NCI-H748 (cell line): ENCODE data around the gene ZNF837.
"Not testable (repeated sequence)": the region's sequence is repeated elsewhere in the genome, so short reads cannot be mapped to it uniquely, and the experiment has no call there.

ENCODE experiments used
- DNase-seq: peaks from one replicate; lab custom pipeline; 2025; ENCODE audit not compliant: unreplicated experiment; lab: John Stamatoyannopoulos, UW

The ZNF837 gene

DNA sequence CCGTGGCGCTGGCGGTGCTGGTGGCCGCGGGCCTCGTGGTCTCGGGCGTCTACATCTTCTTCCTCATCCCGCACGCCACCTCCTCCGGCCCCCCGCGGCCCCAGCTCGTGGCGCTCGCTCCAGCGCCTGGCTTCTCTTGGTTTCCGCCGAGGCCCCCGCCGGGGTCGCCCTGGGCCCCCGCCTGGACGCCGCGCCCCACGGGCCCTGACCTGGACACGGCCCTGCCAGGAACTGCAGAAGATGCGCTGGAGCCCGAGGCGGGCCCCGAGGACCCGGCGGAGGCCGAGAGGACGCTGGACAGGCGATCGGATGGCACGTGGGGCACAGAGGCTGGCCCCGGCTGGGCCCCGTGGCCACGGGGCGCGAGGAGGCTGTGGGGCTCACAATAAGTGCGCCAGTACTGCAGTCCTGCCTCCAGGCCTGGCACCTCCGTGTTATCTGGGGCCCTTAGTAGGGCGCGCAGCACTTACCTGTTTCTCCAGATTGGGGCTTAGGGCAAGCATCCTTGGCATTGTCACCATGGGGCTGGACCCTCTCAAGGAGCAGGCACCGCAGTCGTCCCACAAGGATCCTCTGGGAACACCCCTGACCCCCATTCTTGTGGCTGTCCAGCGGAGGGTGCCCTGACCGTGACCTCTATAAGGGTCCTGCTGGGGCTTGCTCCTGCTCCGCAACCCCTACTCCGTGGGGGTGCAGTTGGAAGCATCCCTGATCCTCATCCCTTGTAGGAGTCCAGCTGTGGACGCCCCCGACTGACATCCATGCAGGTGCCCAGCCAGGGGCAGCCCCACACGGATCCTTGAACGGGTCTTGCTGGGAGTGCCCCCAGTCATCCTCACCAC, 16.1 kb upstream of the ZNF837 start:
- no peak for DNase-seq

DNA sequence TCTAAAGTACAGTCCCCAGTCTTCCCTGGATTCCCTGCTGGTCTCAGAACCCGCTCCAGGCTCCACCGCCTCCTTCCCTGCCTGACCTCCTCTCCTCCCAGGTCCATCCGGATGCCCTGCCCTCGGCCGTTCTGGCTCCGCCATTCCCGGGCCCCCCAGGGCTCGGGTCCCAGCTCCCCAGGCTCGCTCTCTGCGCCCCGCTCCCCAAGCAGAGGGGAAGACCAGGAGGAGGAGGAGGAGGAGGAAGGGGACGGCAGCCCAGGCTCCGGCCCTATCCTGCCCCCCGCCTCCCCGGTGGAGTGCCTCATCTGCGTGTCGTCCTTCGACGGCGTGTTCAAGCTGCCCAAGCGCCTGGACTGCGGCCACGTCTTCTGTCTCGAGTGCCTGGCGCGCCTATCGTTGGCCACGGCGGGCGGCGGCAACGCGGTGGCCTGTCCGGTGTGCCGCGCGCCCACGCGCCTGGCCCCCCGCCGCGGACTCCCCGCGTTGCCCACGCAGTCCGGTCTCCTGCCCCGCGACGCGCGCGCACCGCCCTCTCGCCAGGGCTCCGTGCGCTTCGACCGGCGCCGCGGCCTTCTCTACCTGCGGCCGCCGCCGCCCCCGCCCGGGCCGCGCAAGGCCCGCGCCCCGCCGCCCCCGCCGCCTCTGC, 15.3 kb upstream of the ZNF837 start:
- no peak for DNase-seq

DNA sequence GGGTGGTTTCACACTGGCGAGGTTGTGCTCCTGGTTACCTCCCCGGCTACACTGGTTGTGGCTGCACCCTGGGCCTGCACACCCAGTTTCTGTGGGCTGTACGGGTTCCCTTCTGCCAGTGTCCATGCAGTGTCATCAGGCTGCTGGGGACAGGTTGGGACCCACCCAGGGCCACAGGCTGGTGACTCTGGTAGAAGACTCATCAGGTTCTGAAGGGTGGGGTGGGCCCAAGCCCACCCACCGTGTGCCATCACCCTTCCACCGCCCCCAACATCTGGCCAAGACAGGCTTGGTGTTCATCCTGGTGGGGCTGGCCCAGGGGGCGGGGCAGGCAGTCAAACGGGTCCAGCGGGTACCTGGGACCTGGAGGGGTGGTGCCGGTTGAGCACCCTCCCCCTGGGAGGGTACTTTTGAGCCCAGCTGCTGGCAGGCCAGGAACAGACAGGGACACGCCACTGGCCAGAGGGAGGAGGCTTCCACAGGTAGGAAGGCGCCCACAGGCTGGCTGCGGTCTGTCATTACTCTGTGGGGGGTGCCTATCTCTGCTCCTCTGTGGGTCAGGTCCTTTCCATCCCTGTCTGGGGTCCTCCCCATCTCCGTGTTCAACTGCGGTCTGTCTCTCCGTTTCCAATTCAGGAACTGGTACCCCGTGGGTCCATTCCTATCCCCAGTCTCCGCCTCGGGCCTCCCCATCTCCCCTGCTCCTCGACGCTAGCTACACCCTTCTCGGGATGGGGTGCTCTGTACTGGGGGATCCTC, 14.6 kb upstream of the ZNF837 start, which contains the start of gene RNF225:
RNF225 (plus strand) TSS at position 437 of the 759 bp plus-strand sequence. CDS start 434 bp downstream, outside the sequence.
- DNase-seq, result peak; percentile 63

DNA sequence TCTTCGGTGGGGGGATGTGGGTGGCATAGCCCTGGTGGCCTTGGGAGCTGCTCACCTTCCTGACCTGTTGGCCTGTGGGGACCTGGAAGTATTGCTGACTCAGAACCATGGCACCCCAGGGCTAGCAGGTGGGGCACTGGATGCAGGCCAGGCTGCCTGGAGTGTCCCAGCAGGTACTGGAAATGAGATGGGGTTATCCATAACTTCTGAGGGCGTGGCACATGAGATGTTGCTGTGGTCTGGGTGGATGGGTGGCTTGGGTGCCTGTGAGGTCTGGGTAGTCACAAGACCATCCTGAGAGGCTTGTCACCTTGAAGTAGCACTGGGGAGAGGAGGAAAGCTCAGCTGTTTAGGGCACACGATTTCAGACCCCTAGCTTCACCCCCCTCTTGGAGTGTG, 14.0 kb upstream of the ZNF837 start:
- no peak for DNase-seq

DNA sequence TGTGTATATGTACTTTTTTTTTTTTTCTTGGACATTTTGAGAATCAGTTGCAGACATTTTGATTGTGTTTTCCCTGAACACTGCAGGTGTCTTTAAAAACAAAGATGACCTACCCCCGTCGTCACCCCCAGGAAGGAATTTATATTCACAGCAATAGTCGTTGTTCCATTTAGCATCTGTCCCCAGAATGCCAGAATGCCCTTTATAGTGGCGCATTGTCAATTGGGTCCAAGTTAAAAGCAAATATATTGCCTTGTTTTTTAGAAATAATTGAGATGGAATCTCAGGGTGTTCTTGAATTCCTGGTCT, 12.8 kb upstream of the ZNF837 start:
- no peak for DNase-seq

DNA sequence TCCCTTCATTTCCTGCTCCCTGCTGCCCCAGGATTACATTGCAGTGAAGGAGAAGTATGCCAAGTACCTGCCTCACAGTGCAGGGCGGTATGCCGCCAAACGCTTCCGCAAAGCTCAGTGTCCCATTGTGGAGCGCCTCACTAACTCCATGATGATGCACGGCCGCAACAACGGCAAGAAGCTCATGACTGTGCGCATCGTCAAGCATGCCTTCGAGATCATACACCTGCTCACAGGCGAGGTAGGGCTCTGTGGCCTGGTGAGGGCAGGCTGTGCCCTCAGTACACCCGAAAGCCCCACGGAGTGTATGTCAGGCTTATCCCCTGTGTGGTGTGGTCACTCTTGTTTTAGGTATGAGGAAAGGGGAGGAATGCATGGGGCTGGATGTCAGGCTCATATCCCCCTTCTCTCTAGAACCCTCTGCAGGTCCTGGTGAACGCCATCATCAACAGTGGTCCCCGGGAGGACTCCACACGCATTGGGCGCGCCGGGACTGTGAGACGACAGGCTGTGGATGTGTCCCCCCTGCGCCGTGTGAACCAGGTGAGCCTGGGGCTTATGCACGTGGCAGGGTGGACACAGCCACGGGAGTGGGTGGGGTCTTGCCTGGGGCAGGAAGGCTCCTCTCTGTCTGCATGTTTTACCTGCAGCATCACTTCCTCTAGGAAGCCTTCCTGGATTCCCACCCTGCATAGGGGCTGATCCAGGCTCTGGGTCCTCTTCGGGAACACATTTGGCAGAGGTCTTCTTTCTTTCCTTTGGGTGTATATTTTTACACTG, 12.3 kb upstream of the ZNF837 start:
- DNase-seq, result no peak

DNA sequence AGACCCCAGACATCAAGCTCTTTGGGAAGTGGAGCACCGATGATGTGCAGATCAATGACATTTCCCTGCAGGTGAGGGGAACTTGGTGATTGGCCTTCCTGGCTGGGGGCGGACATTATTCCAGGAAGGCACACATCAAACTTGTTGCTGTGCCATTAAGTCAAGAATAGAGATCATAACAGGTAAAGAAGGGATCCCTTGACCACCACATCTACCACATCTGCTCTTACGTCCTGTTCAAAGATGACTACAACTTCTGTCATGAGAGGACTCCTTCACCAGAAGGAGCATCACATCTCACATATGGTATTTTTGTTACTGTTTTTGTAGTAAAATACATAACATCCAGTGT, 7.3 kb upstream of the ZNF837 start:
- DNase-seq, result no peak

DNA sequence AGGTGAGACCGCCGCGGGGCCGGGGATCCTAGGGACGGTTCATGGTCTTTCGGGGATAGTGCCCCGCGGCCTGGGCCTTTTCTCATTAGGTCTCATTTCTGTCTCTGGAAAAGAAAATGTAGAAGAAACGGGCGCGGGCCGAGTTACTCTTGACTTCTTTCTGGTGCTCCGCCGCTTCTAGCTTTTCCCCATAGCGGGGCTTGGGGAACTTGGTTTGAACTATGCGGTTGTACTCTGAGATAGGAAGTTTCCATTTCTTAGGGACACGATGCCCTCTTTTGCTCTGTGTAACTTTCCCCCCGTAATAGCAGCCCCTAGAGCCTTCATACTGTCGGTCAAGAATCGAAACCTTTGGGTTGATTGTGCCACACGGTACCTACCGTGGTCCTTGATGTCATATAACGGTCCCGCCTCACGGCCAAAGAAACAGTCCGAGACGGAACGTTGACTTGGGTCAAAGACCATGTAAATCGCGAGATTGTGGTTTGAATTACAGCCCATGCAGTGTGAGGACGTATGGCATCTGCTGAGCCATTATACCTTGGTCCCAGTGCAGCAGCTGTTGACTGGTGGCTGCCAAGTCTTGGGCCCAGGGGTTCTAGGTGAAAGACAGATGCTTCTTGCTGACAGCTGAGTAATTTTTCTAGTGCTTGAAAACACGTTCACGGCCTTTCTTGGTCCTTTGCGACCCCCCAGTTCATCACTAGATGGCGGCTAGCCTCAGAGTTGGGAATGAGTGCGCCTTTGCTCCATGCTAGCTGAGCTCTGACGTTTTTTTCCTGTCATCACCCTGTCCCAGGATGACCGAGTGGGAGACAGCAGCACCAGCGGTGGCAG, 6.7 kb upstream of the ZNF837 start:
- no peak for DNase-seq

DNA sequence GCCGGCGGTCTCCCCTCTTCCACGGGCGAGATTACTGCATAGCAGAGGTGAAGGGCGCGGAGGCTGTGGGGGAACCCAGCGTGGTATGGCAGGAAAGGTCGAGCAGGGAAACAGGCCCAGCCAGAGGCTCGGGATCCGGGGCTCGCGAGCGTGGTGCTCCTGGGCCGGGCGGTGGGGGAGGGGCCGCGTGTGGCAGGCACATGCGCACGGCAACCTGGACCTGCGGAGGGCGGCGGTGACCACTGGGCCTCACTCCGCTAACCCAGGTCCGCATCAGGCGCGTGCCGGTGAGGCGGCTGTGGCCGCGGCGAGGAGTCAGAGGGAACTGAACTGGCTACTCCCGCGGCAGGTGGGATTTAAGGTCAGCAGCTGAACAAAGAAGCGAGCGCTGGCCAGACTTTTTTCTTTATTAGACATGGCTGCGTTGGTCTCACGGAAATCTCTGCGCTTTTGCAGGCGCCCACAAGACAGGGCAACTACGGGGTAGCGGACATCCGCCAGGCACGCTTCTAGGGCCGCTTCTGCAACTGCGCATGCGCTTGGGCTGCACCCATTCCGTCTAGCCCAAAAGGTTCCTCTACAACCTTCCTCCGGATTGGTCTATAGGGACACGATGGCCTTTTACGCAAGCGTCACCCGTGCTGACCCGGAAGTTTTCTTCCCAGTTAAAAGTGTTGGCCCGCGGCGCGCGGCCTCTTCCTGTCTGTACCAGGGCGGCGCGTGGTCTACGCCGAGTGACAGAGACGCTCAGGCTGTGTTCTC, 5.9 kb upstream of the ZNF837 start, which contains the start of gene RPS5:
RPS5 (plus strand) TSS at position 694 of the 762 bp plus-strand sequence. CDS start 869 bp downstream, outside the sequence.
- DNase-seq, result peak; percentile 100

DNA sequence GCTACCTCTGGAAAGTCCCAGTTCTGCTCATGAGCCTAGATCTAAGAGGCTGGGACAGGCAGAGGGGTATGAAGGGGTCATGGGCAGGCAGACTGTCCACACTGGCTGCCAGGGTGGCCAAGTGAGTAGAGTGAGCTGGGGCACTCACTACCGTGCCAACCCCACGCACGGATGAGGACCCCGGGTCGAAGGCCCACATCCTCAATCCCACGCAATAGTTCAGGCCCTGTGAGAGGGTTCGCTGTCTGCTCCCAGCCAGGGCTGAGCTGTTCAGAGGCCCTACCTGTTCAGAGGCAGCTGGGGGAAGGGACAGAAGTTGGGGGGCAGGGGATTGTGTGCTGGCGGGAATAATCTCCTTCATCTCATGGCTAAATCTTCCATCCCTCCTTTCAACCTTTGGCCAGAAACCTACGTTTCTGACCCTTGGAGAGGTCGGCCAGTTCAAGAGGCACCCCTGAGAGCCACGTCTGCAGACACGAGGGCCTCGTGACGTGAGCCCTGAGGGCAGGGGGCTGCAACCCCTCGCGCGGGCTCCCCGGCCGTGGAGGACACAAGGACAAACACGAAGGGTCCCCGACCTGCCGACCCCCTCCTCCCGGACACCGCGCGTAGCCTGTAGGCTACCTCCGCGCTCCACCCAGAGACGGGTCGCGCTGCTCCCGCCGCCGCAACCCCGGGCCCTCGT, 5.2 kb upstream of the ZNF837 start:
- no peak for DNase-seq

DNA sequence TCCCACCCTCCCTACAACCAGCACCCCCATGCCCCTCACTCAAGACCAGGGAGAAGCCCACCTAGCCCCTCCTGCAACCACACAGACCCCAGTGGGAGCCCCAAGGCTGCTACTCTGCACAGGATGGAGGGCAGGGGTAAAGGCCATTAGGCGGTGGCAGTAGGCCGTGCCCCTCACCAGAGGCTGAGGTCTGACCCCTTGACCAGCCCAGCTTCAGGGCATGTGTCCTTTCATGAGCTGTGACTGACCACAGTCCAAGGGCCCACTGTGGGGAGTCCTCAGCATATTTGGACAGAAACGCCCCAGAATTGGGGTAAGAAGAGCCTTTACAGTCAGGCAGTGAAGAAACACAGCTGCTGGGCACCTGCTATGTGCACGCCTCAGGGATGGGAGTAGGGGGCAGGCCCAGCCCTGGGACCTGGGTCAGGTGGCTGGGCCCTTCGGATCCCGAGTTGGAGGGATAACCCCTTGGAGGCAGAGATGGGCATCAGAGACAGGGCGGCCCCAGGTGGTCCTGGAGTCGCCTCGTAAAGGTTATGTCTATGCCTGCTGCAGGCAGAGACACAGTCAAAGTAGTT, 4.6 kb upstream of the ZNF837 start:
- no peak for DNase-seq

DNA sequence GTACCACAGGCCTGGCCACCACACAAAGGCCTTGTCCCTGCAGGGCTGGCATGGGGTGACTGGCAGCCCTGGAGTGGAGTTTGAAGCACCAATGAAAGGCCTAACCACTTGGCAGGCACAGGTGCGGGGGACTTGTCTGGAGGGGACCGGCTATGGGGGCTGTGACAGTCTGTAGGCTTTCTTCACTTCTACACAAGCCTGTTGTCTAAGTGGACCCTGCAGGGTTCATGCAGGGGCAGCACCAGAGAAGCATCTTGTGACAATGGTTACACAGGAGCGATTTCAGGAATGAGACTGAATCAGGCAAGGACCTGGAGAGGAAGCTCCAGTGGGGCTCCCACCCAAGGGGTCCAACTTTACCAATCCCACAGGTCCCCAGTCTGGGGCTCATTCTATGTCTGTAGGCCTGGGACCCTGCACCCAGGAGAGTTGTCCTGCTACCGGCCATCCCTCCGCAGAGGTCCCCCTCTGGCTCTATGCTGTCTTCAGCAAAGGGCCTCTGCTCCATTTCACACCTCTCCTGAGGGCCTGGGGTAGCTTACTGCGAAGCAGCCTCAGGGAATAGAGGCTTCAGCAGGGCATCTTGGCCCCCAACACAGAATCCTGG, 2.3 kb upstream of the ZNF837 start:
- DNase-seq, result no peak

DNA sequence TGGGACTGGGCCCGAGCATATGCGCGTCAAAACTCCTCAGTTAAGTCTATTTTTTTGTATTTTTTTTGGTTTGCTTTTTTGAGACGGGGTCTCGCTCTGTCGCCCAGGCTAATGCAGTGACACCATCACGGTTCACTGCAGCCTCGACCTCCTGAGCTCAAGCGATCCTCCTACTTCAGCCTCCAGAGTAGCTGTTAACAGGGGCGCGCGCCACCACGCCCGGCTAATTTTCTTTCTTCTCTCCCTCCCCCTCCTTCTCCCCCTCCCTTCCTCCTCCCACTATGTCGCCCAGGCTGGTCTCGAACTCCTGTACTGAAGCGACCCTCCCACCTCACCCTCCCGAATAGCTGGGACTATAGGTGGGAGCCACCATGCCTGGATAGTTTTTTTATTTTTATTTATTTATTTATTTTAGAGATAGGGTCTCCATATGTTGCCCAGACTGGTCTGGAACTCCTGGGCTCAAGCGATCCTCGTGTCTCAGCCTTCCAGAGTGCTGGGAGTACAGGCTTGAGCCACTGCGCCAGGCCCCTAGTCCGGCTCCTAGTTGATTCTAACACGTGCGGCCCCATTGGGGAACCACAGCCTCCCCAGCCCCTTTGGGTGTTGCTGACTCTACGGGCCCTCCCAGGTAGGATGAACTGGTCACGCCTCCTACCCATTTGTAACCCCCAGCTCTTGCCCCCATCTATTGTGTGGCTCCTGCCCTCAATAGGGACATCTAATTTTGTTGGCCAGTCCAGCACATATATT, 806 bp upstream of the ZNF837 start:
- DNase-seq, result no peak

DNA sequence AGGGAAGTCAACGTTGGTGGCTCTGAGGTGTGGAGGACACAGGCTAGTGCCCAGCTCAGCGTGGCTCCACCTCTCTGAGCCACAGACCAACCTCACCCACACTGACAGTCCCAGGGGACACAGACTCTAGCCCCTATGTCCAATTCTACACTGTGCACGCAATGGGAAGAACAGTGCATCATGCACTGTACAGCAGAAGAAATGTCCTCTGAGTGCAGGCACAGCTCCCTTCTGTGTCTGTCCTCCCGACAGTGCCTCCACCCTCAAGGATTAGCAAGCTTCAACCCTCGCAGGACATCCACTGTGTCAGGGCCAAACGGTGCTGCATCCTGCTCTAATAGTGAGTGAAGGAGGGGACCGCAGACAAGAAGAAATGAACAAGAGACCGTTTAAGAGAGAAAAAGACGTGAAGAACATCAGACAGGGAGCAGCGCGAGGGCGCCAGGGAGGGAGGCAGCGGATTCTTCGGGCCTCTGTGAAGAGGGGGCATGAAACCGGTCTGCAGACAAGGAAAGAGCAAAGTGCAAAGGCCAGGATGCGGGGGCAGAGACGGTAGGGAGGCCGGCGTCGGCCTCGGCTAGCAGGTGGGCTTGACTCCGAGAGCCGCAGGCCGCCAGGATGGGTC, 681 bp downstream of the ZNF837 start:
- no peak for DNase-seq

DNA sequence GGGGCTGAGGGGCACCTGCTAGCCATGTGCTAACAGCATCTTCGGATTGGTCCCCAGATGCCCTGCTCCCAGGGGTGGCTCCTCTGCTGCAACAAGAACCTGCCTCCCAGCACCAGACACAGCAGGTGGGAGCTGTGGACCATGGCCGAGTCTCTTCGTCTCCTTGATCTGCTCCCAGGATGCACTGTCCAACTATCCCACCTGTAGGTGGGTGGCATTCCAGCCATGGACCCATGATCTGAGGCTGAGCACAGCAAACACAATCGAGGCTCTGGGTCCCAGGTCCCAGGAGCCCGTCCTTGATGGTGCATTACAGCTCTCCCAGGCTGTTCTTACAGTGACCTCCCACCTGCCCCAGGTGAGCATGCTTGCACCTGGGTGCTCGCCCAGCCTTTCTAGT, 1.6 kb downstream of the ZNF837 start:
- no peak for DNase-seq

DNA sequence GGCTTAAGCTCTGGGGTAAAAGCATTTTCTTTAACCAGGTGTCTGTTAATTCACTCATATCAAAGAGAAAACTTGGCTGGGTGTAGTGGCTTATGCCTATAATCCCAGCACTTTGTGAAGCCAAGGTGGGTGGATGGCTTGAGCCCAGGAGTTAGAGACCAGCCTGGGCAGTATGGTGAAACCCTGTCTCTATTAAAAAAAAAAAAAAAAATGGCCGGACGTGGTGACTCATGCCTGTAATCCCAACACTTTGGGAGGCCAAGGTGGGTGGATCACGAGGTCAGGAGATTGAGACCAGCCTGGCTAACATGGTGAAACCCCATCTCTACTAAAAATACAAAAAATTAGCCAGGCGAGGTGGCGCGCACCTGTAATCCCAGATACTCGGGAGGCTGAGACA, 4.1 kb downstream of the ZNF837 start:
- not testable (repeated sequence) for DNase-seq

DNA sequence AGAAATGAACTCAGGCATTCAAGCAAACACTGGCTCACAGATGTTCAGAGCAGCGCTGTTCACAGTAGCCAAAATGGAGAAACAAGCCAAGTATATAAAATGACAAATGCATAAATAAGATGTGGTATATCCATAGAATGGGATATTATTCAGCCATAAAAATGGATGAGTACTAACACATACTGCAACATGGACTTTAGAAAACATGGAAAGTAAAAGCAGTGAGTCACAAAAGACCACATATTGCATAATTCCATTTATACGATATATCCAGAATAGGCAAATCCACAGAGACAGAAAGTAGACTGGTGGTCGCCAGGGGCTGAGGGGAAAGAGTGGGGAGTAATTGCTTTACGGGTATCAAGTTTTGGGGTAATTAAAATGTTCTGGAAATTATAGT, 6.6 kb downstream of the ZNF837 start:
- DNase-seq, result no peak
